IMR-90 (cell line): ENCODE data around the gene CD300C.
A peak's percentile ranks its signal among the peaks of the same experiment; 100 is the strongest.

Source experiments
- CEBPB ChIP-seq: IDR thresholded peaks from 2 replicates; pipeline ENCODE4 v1.6.1; 2012; ENCODE audit warnings: low read depth, low read length, improper control_type of control experiment
- CHD1 ChIP-seq: IDR thresholded peaks from 2 replicates; pipeline ENCODE4 v1.6.1; 2012; ENCODE audit warnings: low read depth, low read length, improper control_type of control experiment
- ELK1 ChIP-seq: fragments of 150-350 bp; IDR thresholded peaks from 2 replicates; pipeline ENCODE4 v1.6.1; 2016; ENCODE audit warnings: low read depth, mild to moderate bottlenecking, low read length, moderate library complexity, borderline replicate concordance
- MAZ ChIP-seq: IDR thresholded peaks from 2 replicates; pipeline ENCODE4 v1.6.1; 2012; ENCODE audit warnings: low read depth, mild to moderate bottlenecking, low read length, improper control_type of control experiment, moderate library complexity, borderline replicate concordance
- MXI1 ChIP-seq: IDR thresholded peaks from 2 replicates; pipeline ENCODE4 v1.6.1; 2012; ENCODE audit warnings: low read depth, mild to moderate bottlenecking, low read length, moderate library complexity, borderline replicate concordance
- POLR2A ChIP-seq: IDR thresholded peaks from 2 replicates; pipeline ENCODE4 v1.6.1; 2012; ENCODE audit warnings: mild to moderate bottlenecking, low read depth, low read length
- RAD21 ChIP-seq: IDR thresholded peaks from 2 replicates; pipeline ENCODE4 v1.6.1; 2012; ENCODE audit warnings: low read length, improper control_type of control experiment
- RCOR1 ChIP-seq: IDR thresholded peaks from 2 replicates; pipeline ENCODE4 v1.6.1; 2012; ENCODE audit warnings: mild to moderate bottlenecking, low read length, improper control_type of control experiment; ENCODE audit not compliant: insufficient replicate concordance
- RFX5 ChIP-seq: IDR thresholded peaks from 2 replicates; pipeline ENCODE4 v1.8.0; 2012; ENCODE audit warnings: low read depth, mild to moderate bottlenecking, low read length, moderate library complexity
- SMC3 ChIP-seq: fragments of 150-350 bp; IDR thresholded peaks from 2 replicates; pipeline ENCODE4 v1.6.1; 2016; ENCODE audit warnings: low read depth, mild to moderate bottlenecking, antibody characterized with exemption, low read length, moderate library complexity
- USF2 ChIP-seq: fragments of 150-350 bp; IDR thresholded peaks from 2 replicates; pipeline ENCODE4 v1.6.1; 2017; ENCODE audit warnings: mild to moderate bottlenecking, antibody characterized with exemption, low read length, low read depth
- TF ChIP-seq, protein P1 (sequence below): conservative IDR thresholded peaks from 2 replicates; pipeline ENCODE4 v1.5.1; 2012; ENCODE audit warnings: mild to moderate bottlenecking, low read depth, low read length, improper control_type of control experiment

DNA sequence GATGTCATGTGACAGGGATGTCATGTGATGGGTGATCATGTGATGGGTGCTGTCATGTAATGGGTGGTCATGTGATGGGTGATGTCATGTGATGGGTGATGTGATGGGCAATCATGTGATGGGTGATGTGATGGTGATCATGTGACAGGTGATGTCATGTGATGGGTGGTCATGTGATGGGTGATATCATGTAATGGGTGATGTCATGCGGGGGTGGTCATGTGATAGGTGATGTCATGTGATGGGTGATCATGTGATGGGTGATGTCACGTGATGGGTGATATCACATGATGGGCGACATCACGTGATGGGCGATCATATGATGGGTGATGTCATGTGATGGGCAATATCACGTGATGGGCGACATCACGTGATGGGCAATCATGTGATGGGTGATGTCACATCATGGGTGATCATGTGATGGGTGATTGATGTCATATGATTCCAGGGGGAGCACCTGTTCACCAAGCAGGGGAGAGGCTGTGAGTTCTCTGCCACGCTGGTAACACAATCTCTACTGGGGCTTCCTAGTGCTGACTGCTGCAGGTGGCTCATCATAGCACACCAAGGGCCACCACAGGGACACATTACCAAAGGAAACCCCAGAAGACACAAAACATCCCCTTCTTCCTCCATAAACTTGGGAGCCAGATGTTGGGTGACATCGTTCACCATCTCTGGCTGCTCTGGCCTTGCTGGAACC lies 31.1 kb downstream of the CD300C start:
- TF ChIP-seq SMC3 = no peak
- TF ChIP-seq, protein P1, sequence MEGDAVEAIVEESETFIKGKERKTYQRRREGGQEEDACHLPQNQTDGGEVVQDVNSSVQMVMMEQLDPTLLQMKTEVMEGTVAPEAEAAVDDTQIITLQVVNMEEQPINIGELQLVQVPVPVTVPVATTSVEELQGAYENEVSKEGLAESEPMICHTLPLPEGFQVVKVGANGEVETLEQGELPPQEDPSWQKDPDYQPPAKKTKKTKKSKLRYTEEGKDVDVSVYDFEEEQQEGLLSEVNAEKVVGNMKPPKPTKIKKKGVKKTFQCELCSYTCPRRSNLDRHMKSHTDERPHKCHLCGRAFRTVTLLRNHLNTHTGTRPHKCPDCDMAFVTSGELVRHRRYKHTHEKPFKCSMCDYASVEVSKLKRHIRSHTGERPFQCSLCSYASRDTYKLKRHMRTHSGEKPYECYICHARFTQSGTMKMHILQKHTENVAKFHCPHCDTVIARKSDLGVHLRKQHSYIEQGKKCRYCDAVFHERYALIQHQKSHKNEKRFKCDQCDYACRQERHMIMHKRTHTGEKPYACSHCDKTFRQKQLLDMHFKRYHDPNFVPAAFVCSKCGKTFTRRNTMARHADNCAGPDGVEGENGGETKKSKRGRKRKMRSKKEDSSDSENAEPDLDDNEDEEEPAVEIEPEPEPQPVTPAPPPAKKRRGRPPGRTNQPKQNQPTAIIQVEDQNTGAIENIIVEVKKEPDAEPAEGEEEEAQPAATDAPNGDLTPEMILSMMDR = no peak
- TF ChIP-seq USF2 = peak; percentile 88
- TF ChIP-seq ELK1 = no peak
- no peak for TF ChIP-seq RAD21
- TF ChIP-seq POLR2A = no peak
- TF ChIP-seq RCOR1 = no peak
- TF ChIP-seq MXI1 = no peak
- no peak for TF ChIP-seq CHD1
- TF ChIP-seq MAZ = no peak
- no peak for TF ChIP-seq RFX5
- no peak for TF ChIP-seq CEBPB
